Measurements from ENCODE around the gene ERC1.
"Not testable (repeated sequence)": the region's sequence is repeated elsewhere in the genome, so short reads cannot be mapped to it uniquely, and the experiment has no call there.

Gene ERC1

DNA sequence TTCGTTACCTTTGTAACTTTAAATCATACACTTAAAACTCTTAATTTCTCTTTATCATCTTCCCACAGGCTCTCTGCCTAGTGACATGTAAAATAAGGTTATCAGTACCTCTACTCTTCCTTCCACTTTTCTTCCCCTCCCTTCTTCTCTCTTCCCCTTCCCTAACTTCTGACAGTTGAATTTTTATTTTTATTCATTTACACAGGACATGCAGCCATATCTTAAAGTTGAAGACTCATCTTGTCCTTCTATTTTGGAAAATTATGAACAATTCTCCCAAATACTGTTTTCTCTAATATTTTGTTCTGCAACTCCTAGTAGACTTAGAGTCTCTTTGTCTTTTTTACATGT lies 339.4 kb downstream of the ERC1 start:
- FAIRE-seq = no peak

DNA sequence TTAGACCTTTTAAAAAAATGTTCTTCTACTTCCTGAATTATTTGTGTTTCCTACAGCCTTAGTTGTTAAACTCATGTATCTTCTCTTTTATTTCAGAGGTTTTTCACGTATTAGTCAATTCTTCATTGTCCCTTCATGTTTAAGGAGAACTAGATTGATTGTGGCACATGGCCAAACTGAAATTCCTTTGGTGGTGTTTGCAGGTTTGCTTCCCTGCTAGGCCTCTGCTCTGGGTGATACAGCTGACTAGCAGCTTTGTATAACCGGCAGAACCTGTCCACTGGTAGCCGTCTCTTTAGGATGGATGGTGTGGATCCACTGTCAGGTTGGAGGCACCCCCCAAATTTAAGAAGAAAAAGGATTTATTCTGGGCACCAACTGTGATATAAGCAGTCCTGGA lies 341.3 kb downstream of the ERC1 start:
- no peak for FAIRE-seq

DNA sequence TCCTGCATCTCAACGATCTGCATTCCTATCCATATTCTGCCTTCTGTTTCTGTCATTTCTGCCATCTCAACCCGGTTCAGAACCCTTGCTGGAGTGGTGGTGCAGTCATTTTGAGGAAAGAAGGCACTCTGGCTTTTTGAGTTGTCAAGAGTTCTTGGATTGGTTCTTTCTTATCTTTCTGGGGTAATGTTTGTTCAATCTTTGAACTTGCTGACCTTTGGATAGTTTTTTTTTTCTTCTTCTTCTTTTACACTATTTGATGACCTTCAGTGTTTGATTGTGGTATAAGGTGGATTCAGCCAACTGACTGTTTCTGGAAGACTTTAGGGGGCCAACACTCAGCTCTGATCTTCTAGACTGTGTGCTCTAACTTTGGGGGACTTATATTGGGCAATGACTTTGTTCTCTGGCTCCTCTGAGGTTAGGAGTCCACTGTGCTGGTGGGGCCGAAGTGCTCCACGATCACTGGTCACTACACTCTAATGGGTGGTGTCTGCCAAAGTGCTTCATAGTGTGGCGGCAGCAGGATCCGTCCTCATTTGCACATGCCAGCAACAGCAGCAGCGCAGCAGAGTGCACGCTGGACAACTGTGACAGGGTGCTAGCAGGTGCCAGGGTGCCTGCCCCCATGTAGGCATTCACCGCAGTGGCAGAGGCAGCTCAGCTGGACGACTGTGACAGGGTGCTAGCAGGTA lies 347.6 kb downstream of the ERC1 start:
- no peak for FAIRE-seq

DNA sequence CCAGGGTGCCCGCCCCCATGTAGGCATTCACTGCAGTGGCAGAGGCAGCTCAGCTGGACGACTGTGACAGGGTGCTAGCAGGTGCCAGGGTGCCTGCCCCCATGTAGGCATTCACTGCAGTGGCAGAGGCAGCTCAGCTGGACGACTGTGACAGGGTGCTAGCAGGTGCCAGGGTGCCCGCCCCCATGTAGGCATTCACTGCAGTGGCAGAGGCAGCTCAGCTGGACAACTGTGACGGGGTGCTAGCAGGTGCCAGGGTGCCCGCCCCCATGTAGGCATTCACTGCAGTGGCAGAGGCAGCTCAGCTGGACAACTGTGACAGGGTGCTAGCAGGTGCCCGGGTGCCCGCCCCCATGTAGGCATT lies 348.1 kb downstream of the ERC1 start:
- FAIRE-seq = not testable (repeated sequence)

DNA sequence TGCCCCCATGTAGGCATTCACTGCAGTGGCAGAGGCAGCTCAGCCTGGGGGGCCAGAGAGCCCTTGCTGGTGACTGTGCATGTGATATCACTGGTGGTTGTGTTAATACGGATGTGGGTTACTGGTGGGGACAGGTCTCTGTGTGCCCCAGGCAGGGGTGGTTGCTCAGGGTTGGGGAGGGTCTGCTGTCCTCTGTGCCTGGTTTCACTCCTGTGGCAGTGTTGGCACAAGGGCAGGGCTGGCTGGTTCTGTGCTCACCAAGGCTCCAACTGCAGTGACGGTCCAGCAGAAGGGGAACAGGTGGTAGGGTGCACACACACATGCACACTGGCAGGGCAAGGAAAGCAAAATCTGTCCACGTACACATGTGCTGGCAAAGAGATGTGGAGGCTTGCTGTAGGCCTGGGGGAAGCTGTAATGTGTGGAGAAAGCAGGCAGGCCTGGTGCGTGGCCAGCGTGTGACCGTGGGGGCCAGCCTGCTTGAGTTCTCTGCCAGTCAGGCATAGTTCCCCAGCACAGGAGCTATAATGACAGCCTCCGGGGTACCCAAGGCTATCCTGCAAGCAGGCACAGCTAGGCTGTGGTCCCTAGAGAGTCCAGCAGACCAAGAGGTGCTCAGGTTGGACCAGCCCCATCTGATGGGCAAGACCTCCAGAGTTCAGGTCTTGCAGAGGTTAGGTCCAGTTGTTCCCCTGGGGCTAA lies 348.7 kb downstream of the ERC1 start:
- no peak for FAIRE-seq

DNA sequence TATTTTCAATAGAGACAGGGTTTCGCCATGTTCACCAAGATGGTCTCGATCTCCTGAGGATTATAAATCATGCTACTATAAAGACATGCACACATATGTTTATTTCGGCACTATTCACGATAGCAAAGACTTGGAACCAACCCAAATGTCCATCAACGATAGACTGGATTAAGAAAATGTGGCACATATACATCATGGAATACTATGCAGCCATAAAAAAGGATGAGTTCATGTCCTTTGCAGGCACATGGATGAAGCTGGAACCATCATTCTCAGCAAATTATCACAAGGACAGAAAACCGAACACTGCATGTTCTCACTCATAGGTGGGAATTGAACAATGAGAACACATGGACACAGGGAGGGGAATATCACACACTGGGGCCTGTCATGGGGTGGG lies 350.2 kb downstream of the ERC1 start:
- not testable (repeated sequence) for FAIRE-seq

DNA sequence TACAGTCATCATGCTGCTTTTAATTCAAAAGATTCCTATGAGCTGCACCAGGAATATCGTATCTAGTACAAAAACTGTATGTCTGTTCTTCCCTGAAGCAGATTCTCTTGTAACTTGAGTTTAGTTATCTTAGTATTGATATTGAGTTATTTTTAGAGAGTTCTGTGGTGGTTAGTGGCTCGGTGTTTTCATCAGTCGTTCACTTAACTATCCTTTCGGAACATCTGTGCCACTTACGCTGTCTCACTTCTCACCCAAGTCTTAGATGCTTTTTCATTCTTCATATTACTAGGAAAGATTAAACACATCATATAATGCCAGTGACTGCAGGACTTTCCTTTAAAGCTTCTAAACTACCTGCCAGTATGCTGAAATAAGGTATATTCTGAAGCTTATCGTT lies 352.4 kb downstream of the ERC1 start:
- FAIRE-seq = no peak

DNA sequence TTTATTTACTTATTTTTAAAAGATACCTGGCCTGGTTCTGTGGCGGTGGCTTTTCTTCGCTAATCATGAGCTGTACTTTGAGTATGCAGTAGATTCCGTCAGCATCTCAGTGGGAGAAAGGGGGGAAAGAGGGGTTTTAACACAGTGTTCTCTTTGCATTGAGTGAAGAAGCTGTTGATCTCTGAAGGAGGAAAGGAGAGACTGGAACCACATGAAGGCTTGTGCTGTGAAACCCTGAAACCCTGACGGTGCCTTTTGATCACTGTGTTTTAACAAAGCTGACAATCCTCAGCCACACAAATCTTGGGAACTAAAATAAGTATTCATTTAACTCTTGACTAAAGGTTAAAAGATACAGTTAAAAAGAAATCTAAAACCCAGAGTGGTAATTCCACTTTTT lies 353.2 kb downstream of the ERC1 start:
- no peak for FAIRE-seq

DNA sequence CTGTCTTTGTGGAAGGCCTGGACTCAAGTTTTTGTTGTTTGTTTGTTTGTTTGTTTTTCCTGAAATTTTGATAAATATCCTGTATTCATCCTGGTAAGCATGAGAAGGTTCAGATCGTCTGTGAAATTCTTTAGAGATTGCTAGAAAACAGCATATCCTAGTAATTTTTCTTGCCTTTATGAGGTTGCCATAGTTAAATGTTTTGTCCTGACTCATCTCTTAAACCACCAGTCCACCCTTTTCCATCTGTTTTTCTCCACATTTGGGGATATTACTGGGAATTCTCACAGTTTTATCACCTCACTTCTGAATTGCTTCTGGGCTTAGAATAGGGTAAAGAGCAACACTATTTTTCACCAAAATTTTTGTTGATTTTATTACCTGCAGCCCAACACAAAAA lies 355.1 kb downstream of the ERC1 start:
- FAIRE-seq = no peak

DNA sequence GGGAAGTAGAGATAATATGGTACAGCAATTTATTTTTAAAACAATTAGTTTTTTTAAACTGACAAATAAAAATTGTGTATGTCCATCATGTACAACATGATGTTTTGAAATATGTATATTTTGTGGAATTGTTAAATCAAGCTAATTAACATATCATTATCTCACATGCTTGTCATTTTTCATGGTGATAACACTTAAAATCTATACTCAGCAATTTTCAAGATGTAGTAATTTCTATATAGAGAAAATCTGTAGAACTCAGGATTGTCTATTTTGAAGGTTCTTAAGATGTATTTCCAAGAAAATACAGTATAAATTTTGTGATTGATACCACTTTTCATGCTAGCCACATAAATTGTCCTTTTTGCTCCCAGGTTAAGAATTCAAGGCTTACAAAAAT lies 356.3 kb downstream of the ERC1 start:
- no peak for FAIRE-seq

DNA sequence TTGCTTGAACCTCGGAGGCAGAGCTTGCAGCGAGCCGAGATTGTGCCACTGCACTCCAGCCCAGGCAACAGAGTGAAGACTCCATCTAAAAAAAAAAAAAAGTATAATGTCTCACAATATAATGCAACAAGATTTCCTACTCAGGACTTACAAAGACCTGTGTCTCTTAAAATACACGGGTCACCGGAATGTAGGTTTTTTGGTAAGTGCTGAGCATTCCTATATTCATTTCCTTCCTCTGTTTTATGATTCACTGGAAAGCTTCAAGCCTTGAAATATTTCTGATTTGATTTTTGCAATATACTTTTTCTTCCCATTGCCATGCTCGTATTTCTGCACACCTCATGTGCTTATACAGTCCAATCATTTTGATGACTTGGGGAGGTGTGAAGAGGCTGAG lies 357.6 kb downstream of the ERC1 start:
- no peak for FAIRE-seq

DNA sequence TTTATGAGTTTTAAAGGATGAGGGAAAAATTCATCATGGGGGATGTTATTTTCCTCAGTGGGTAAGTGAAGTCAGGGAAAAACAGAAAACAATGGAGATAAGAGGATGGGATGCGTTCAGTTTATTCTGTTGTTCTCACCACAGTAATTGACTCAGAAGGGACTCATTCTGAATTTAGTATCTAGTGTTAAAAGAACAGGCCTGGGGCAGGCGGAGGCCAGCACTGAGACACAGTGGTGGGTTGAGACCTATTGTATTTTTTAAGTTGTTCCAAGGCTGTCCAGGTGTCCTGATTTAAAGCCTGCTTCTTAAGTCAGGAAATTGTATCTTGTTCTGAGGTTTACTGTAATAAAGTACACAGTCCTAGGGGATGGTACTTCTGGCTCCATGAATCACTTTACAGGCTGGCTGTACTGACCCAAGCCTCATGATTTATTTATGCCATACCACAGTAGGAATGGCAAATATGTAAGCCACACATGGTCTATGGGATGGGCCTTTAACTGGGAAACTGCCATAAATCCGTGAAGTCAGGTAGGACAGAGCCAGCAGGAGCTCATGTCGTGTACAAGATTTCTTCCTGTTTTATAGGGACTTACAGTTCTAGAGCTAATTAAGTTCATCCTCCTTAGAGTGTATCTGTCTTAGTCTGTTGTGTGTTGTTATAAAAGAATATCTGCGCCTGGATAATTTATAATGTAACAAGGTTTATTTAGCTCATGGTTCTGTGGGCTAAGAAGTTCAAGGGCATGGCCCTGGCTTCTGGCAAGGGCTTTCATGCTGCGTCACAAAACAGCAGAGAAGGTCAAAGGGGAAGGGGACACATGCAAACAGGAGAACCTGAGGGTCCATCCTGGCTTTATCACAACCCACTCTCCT lies 359.3 kb downstream of the ERC1 start:
- no peak for FAIRE-seq

DNA sequence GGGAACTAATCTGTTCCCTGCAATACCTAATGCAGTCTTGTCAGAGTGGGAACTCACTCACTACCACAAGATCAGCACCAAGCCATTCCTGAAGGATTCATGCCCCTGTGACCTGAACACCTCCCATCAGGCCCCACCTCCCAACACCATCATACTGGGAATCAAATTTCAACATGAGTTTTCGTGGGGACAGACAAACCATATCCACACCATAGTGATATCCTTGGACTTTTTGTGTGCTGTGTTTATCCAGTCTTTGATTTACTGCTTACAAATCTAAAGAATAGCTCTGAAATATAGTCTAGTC lies 359.9 kb downstream of the ERC1 start:
- FAIRE-seq = no peak

DNA sequence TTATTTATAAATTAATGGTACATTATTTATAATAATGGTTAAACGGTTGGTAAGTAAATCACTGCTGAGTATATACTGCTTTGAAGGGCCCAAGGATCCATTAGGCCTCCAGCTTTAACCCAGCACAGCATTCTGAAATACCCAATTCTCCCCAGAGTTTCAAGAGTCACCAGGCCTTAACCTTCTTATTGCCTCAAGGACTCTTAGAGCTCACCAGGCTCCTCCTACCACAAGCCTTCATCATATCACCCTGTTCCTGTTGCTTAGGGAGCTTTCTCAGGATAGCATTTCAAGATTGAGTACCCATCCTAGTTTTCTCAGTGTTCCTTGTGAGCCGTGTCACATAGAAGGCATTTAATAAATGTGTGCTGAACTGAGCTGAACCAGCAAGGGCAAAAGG lies 360.9 kb downstream of the ERC1 start:
- no peak for FAIRE-seq

DNA sequence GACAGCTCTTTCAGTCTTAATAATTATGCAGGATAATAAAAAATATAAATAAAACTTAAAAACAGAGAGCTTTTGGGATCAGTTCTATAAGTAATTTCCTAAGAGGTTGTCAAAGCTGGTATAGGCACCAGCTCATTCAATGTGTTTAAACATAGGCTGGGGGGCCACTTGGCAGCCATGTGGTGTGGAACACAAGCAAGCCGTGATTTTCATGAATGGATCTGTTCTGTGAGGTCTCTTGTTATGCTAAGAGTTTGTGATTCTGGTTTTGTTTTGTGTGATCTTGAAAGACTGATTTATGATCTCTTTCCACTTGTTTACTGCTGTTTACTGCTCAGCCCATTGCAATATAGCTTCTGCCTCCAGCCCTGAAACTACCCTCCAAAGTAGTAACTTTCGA lies 362.4 kb downstream of the ERC1 start:
- FAIRE-seq = no peak

DNA sequence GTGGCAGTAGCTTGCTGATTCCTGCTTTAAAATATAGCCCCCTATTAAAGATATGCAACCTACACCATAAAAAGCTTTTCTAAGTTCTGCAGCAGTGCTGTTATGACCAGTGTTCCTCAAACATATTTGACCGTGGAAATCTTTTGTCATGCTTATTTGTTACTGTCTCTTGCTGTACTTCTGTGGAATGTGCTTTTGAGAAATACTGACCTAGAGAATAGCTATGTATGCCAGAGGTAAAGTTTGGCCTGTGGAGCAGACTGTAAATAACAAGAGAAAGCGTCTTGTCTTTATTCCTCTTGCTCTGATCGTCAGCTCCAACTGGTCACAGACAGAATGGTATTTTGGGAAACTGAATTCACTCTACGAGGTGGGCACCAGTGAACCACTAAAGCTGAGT lies 364.4 kb downstream of the ERC1 start:
- no peak for FAIRE-seq

DNA sequence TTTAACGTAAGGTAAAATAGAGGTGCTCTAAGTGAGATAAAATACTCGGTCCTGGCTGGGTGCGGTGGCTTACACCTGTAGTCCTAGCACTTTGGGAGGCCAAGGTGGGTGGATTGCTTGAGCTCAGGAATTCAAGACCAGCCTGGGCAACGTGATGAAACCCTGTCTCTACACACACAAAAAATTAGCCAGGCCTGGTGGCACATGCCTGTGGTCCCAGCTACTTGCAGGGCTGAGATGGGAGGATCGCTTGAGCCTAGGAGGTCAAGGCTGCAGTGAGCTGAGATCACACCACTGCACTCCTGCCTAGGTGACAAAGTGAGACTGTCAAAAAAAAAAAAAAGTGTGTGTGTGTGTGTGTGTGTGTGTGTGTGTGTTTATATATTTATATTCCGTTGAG lies 364.8 kb downstream of the ERC1 start:
- not testable (repeated sequence) for FAIRE-seq

DNA sequence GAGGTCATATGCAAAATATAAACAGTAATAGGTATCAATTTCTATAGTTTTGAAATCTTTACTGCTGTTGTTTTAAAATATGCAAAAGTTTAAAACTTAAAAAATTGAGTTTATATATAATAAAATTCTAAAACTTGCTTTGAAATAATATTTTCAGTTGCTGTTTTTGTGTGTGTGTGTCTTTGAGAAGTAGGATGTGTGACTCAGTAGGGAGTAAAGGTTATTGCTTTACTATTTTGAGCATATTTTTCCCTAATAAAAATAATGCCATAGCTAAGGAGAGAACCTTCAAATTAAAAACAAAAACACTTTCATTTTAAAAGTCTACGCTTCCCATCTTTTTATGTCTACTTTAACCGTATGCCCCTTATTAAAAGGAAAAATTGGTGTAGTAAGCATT lies 365.3 kb downstream of the ERC1 start:
- no peak for FAIRE-seq

DNA sequence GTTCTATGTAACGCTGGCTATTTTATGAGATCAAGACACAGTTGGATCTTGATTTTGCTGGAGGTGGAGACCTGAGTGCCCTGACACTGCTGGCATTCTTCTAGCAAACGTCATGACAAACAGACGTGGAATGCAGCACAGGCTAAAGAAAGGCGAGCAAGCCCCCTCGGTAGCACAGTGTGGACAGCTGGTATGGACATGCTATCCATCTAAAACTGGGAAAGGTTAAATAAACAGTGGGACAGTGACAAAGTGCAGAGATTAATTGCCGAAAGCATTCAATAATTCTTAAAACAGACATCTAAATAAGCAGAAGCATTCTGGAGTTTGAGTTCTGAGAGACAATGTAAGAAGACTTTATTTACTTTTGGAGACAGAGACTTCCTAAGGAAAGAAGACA lies 366.1 kb downstream of the ERC1 start:
- FAIRE-seq = no peak

DNA sequence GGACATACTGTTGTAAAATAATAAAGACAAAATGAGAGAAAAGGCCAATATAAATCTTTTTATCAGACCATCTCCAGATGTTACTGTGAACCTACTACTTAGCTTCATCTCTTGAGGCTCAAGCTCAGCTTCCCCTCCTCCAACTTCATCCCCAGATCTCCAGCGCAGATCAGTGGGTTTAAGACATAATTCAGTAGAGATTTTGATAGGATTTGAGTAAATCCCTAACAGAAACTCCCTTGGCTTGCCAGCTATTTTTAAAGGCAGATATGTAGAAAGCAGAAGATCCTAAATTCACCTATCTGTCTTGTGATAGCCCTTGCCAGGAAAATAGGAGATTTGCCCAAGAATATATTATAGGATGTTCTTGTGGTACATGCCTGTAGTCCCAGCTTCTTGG lies 366.7 kb downstream of the ERC1 start:
- no peak for FAIRE-seq

DNA sequence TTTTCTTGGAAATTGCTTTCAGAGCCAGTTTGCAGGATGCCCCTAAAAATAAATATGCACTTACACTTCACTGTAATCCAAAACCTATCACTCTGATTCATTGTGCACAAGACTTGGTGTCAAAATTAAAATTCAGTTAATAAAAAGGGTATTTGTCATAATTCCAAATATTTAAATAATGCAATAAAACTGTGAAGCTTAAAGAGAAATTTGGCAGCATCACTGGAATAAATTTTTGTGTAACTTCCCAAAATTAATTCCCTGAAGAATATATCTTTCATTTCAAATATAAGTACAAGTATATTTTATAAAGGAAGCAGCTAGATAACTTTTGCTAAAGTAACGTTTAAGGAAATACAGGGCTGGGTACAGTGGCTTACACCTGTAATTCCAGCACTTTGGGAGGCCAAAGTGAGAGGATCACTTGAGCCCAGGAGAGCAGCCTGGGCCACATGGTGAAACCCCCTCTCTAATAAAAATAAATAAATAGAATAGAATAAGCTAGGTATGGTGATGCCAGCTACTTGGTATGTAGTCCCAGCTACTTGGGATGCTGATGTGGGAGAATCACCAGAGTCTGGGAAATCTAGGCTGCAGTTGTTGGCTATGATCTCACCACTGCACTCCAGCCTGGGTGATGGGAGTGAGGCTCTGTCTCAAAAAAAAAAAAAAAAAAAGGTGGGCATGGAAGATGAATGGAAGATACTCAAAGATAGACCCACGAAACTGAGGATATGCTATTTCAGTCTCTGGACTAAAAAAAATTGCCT lies 369.6 kb downstream of the ERC1 start:
- FAIRE-seq = no peak

DNA sequence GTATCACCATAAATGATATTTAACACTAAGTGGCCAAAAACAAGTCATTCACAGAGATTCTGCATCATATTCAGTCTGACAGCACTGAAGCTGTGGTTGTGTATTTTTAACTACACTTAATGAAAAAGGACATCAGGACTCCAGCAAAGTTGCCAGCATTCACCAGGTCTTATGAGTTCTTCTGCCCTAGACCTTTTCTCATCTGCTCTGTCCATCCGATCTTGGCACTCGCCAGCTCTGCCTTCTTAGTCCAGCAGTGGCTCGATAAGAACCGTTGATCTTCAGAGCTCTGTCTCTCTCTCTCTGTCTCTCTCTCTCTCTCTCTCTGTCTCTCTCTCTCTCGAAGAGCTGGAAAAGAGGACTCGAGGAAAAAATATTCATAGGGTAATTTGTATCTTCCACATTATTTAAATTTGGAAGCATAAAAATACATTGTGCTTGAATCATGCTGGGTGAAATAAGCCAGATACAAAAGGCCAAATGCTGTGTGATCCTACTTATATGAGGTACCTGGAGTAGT lies 371.2 kb downstream of the ERC1 start:
- no peak for FAIRE-seq

DNA sequence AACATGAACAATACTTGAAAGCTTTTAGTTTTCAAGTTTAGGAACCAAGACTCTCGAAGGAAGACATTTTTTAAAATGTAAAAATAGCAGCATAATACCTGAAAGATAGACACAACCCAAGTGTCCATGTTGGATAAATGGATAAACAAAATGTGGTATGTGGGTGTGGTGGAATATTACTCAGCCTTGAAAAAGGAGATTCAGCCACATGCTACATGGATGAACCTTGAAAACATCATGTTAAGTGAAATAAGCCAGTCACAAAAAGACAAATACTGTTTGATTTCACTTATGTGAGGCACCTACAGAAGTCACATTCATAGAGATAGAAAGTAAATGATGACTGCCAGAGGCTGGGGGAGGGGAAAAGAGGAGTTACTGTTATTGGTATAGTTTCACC lies 374.7 kb downstream of the ERC1 start:
- no peak for FAIRE-seq

Data from islet of Langerhans (tissue), 1 donor.